ENCODE results near the gene PIM1.
"Not testable (repeated sequence)": the region's sequence is repeated elsewhere in the genome, so short reads cannot be mapped to it uniquely, and the experiment has no call there.

PIM1 gene

GRCh38 chr6:37194886-37195285 is 24.9 kb downstream of the PIM1 start:
- not testable (repeated sequence) for DNase-seq

- DNase-seq: not testable (repeated sequence)
These were observed 26.5 kb downstream of the PIM1 start for GRCh38 chr6:37196451-37196850.

- no peak for DNase-seq
These were observed 30.1 kb downstream of the PIM1 start for GRCh38 chr6:37200085-37200484.

- no peak for DNase-seq
These were observed 31.8 kb downstream of the PIM1 start for GRCh38 chr6:37201726-37202125.

GRCh38 chr6:37202788-37203491 is 33.0 kb downstream of the PIM1 start:
- DNase-seq: peak; percentile 70

- peak; percentile 74 for DNase-seq
These were observed 34.2 kb downstream of the PIM1 start for GRCh38 chr6:37204014-37204751.

GRCh38 chr6:37205175-37205996 is 35.4 kb downstream of the PIM1 start:
- DNase-seq: no peak

GRCh38 chr6:37205997-37206340 is 36.0 kb downstream of the PIM1 start:
- DNase-seq: no peak

GRCh38 chr6:37206622-37207021 is 36.7 kb downstream of the PIM1 start:
- DNase-seq: no peak

GRCh38 chr6:37207903-37208456 is 38.0 kb downstream of the PIM1 start:
- DNase-seq: peak; percentile 56

GRCh38 chr6:37208793-37209192 is 38.8 kb downstream of the PIM1 start:
- no peak for DNase-seq

GRCh38 chr6:37209461-37210205 is 39.7 kb downstream of the PIM1 start:
- DNase-seq: no peak

GRCh38 chr6:37210313-37210968 is 40.5 kb downstream of the PIM1 start:
- DNase-seq: peak; percentile 62

- no peak for DNase-seq
These were observed 42.3 kb downstream of the PIM1 start for GRCh38 chr6:37212268-37212667.

- no peak for DNase-seq
These were observed 48.1 kb downstream of the PIM1 start for GRCh38 chr6:37218061-37218460.

- no peak for DNase-seq
These were observed 48.6 kb downstream of the PIM1 start for GRCh38 chr6:37218511-37218910.

- no peak for DNase-seq
These were observed 51.7 kb downstream of the PIM1 start for GRCh38 chr6:37221585-37222124.

GRCh38 chr6:37222125-37222967 is 52.4 kb downstream of the PIM1 start:
- peak; percentile 93 for DNase-seq

- no peak for DNase-seq
These were observed 53.0 kb downstream of the PIM1 start for GRCh38 chr6:37222992-37223391.

All from NCI-H226 (cell line).